H1 (cell line): ENCODE results near the gene KCTD2.

ENCODE experiments used
- CBX8 ChIP-seq: fragments of 300-800, 300-1000 bp; sonication (generic); IDR thresholded peaks from 2 replicates; pipeline ENCODE4 v1.7.1; 2016; ENCODE audit warnings: low read depth, low read length, borderline replicate concordance
- CHD1 ChIP-seq: IDR thresholded peaks from 2 replicates; pipeline ENCODE4 v1.6.1; 2012; ENCODE audit warnings: low read depth, low read length, improper control_type of control experiment
- CREB1 ChIP-seq: IDR thresholded peaks from 2 replicates; pipeline ENCODE4 v1.6.1; 2012; ENCODE audit warnings: inconsistent platforms
- EZH2 ChIP-seq: fragments of 200-600 bp; sonication (generic); IDR thresholded peaks from 2 replicates; pipeline ENCODE4 v1.7.1; 2012; ENCODE audit warnings: low read depth, mild to moderate bottlenecking, moderate library complexity, low read length, inconsistent platforms; ENCODE audit not compliant: severe bottlenecking
- GTF2F1 ChIP-seq: IDR thresholded peaks from 2 replicates; pipeline ENCODE4 v1.6.1; 2012; ENCODE audit warnings: low read depth, low read length, improper control_type of control experiment, borderline replicate concordance
- KDM1A ChIP-seq: fragments of 200-600, 300-600 bp; sonication (generic); IDR thresholded peaks from 2 replicates; pipeline ENCODE4 v1.7.1; 2016; ENCODE audit warnings: mild to moderate bottlenecking, low read length, borderline replicate concordance
- POLR2A ChIP-seq, 2 experiments: IDR thresholded peaks; 1 replicate in 1 of 2; 2 replicates in 1 of 2; pipeline ENCODE4 v1.6.1; 2011; ENCODE audit warnings: low read depth in 2 of 2, low read length in 2 of 2, mild to moderate bottlenecking in 2 of 2; ENCODE audit errors: control extremely low read depth in 1 of 2
- RFX5 ChIP-seq: IDR thresholded peaks from 2 replicates; pipeline ENCODE4 v1.6.1; 2011; ENCODE audit warnings: low read depth, low read length, improper control_type of control experiment, borderline replicate concordance
- RNF2 ChIP-seq: fragments of 200-900, 300-1000 bp; sonication (generic); IDR thresholded peaks from 2 replicates; pipeline ENCODE4 v1.7.1; 2016; ENCODE audit warnings: borderline replicate concordance, low read depth, mild to moderate bottlenecking, antibody characterized with exemption, low read length; ENCODE audit not compliant: poor library complexity, severe bottlenecking; ENCODE audit errors: missing control alignments
- SIX5 ChIP-seq: IDR thresholded peaks from 2 replicates; pipeline ENCODE4 v1.6.1; 2011; ENCODE audit warnings: mild to moderate bottlenecking, low read depth, low read length
- TF ChIP-seq, protein P1 (sequence below), 3 experiments: IDR thresholded peaks; 1 replicate in 2 of 3; 2 replicates in 1 of 3; pipeline versions ENCODE4 v1.5.1 to v1.6.1; 2011; ENCODE audit warnings: low read length in 3 of 3, mild to moderate bottlenecking in 3 of 3, inconsistent platforms in 2 of 3, low read depth in 1 of 3, moderate library complexity in 1 of 3; ENCODE audit not compliant: insufficient read depth in 1 of 3; ENCODE audit errors: control extremely low read depth in 1 of 3
- TF ChIP-seq, protein P2 (sequence below): IDR thresholded peaks from 2 replicates; pipeline ENCODE4 v1.6.1; 2012; ENCODE audit warnings: low read length, inconsistent platforms

DNA sequence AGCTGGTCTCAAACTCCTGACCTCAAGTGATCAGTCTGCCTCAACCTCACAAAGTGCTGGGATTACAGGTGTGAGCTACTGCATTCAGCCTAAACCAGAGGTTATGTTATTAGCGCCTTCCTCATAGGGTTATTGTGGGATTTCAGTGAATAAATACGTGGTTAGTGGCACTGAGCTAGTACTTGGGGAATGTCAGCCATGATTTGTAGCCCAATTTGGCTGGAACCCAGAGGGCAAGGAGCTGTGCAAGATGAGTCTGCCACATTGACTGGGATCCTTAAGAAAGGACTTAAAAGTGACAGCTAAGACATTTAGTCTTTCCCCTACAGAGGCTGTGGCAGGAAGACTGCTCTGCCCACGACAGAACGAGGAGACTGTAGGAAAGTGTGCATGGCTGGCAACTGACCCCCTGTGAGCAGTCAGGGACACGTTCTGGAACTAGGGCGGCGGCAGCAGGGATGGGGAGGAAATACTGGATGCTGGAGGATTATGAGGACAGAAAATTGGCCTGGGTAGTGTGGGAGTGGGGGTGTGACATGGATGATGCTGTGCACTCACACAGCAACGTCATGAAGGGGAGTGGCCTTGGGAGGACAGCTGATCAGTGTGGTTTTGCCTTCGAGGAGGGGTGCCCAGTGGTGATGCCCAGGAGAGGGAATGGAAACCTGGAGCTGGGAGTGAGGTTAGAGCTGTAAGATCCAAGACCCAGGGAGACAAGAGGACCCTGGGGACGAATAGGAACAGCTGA, 14.9 kb upstream of the KCTD2 start:
- TF ChIP-seq RNF2 (no peak), SIX5 (no peak), POLR2A (IDR thresholded peaks at IDR 0.05; ENCODE audit: control extremely low read depth in 1 of 2, low read depth in 2 of 2, low read length in 2 of 2) (no peak), GTF2F1 (no peak), CBX8 (no peak), KDM1A (no peak), EZH2 (no peak), RFX5 (no peak), CHD1 (no peak), CREB1 (peak; percentile 70)
- TF ChIP-seq, protein P1, sequence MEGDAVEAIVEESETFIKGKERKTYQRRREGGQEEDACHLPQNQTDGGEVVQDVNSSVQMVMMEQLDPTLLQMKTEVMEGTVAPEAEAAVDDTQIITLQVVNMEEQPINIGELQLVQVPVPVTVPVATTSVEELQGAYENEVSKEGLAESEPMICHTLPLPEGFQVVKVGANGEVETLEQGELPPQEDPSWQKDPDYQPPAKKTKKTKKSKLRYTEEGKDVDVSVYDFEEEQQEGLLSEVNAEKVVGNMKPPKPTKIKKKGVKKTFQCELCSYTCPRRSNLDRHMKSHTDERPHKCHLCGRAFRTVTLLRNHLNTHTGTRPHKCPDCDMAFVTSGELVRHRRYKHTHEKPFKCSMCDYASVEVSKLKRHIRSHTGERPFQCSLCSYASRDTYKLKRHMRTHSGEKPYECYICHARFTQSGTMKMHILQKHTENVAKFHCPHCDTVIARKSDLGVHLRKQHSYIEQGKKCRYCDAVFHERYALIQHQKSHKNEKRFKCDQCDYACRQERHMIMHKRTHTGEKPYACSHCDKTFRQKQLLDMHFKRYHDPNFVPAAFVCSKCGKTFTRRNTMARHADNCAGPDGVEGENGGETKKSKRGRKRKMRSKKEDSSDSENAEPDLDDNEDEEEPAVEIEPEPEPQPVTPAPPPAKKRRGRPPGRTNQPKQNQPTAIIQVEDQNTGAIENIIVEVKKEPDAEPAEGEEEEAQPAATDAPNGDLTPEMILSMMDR (IDR thresholded peaks at IDR 0.05; ENCODE audit: control extremely low read depth in 1 of 3, insufficient read depth in 1 of 3, low read depth in 1 of 3, low read length in 3 of 3) = no peak
- TF ChIP-seq, protein P2, sequence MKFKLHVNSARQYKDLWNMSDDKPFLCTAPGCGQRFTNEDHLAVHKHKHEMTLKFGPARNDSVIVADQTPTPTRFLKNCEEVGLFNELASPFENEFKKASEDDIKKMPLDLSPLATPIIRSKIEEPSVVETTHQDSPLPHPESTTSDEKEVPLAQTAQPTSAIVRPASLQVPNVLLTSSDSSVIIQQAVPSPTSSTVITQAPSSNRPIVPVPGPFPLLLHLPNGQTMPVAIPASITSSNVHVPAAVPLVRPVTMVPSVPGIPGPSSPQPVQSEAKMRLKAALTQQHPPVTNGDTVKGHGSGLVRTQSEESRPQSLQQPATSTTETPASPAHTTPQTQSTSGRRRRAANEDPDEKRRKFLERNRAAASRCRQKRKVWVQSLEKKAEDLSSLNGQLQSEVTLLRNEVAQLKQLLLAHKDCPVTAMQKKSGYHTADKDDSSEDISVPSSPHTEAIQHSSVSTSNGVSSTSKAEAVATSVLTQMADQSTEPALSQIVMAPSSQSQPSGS = no peak
